Iris pigment epithelial cell (primary cell): Measurements from ENCODE around the gene CFL1.

Source experiments
- DNase-seq: peaks from one replicate; pipeline ENCODE4 v3.0.0-alpha.2; 2011; ENCODE audit warnings: low read depth

The CFL1 gene

DNA sequence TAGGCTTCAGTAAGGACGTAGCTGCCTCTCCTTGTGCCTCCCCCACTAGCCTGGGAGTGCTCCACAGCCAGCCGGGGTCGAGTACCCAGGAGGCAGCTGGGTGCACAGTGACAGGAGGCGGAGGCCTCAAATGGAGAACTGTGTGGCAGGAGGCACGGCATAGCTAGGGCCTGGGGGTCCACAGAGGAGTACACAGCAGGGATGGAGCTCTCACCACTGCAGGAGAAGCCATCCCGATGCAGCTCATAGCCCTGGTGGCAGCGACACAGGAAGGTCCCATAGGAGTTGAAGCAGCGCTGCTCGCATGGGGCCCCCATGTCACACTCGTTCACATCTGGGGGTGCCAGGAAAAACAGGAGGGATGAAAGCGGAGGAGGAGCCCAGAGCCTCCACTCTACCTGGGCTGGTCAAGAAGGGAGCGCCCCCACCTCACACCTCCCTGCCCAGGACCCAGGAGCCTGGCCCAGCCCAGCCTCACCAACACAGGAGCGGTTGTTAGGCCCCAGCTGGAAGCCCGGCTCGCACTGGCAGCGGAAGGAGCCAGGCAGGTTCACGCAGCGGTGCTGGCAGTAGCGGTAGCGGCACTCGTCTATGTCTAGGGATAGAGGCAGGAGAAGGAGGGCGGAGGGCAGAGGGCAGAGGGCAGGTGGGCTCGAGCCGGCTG is 11.8 kb upstream of the CFL1 start:
- DNase-seq = no peak

DNA sequence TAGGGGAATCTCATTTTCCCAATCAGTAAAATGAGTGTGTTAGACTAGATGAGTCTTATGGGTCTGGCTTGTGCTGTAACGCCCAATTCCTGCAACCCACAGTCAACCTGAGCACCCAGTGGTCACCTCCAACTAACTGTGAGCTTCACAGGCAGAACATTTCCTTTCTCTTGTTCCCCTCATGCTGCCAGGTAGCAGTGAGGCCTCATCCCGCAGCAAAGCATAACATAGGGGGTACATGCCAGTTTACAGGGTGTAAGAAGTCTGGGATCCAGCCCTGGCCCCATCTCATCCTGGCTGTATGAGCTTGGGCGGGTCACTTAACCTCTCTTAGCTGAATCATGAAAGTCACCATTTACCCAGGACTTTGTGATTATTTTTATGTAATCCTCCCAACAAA is 10.9 kb upstream of the CFL1 start:
- no peak for DNase-seq

DNA sequence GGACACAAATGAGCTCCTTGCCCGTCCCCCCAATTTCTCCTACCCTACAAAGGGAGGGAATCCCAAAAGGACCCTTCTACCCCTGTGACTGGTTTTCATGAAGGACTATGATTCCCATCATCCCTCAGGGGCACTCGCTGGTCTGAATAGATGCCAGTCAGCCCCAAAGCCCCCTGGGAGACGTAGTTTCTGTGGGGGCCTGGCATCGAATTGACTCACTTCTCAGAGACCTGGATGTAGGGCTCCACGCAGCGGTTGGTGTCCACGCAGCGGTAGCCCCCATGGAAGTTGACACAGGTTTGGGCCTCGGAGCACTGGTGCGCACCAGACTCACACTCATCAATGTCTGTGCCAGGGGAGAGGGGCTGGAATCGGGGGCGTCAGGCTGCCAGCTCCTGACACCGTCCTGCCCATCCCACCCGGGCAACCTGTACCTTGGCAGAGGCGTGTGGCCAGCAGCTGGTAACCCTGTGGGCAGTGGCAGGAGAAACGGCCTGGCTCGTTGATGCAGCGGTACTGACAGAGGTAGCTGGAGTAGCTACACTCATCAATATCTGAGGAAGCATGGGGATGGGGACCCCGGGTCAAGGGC is 10.2 kb upstream of the CFL1 start:
- DNase-seq = no peak

DNA sequence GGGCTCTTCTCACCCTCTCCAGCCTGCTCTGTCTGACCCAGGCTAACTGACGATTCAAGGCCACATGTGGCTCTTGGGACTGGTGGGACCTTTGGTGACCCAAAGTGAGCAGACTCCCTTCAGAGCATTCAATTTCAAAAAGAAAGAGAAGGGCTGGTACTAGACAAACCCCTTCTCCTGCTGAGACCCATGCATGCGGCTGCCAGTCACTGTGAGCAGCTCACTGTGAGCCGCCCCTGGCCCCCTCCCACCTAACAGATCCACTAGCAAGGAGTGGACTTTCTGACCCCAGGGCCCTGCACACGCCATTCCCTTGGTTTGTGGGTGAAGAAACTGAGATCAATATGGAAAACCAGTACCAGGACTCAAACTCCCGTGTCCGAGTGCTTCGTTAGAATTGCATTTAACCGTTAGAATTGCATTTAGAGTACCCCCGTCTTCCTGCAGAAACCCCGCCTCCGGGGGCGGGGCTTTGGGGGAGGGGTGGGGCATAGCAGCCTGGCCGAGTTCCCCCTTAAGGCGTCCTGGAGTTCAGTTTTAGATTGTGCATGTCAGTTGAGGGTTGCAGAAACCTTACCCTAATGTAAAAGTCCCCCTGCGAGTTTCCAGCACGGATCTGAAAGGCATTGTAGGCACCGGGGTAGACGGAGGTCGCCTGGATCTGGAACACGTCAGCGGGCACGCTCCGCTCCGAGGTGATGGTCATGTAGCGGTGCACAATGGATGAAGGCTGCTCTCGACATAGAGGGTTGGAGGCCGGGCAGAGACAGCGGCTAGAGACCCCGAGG is 9.5 kb upstream of the CFL1 start:
- no peak for DNase-seq

DNA sequence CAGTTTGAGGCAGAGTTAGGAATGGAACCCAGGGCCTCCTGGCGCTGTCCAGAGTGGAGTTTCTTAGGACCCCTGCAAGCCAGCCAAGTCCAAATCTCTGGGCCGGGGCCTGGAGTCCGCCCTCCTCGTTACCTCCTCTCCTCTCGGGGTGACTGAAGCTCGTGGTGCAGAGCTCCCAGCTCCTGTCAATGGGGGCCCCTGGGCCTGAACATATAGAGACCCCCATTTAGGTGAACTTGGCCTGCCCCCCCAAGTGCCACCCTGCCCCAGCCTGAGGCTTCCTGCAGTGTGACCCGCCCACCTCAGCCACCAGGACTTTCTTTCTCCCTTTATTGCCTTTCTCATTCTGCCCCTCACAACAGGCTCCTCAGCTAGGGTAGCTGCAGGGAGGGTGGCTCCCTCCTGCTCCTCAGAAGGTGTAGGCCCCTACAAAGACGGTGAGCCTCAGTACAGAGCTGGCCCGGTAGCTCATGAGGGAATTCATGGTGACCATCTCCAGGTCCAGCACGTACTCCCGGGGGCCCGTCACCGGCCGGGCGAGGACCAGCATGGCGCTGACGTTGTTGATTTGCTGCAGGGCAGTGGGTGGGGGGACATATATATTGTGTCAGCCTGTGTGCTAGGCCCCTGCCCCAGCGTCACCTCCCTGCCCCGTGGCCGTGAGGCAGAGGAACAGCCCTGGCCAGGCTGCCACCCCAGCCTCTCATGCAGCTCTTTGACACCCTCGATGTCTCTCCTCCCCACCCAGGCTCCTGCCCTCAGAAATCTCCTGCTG is 8.7 kb upstream of the CFL1 start:
- no peak for DNase-seq

DNA sequence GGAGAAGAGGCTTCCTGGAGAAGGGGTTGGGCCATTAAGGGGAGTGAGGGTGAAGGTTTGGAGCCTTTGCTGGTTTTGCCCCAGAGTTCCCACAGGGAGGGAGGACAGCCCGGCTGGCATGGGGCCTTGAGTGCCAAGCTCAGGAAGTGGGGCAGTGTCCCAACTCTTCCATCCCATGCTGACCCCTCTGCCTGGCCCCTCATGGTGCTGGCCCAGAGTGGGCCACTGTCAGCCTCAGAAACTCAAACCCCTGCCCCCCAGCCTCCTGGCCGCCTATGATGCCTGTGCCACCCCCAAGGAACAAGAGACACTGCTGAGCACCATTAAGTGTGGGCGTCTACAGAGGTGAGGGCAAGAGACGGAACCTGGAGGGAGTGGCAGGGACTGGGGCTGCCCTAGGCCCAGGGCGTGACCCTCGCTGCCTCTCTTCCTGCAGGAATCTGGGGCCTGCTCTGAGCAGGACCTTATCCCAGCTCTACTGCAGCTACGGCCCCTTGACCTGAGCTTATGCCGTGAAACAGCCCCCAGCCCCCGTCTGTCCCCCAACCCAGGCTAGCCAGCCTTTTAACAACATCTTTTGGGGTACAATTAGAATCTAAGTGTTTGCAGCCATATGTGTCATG is 7.7 kb upstream of the CFL1 start:
- no peak for DNase-seq

DNA sequence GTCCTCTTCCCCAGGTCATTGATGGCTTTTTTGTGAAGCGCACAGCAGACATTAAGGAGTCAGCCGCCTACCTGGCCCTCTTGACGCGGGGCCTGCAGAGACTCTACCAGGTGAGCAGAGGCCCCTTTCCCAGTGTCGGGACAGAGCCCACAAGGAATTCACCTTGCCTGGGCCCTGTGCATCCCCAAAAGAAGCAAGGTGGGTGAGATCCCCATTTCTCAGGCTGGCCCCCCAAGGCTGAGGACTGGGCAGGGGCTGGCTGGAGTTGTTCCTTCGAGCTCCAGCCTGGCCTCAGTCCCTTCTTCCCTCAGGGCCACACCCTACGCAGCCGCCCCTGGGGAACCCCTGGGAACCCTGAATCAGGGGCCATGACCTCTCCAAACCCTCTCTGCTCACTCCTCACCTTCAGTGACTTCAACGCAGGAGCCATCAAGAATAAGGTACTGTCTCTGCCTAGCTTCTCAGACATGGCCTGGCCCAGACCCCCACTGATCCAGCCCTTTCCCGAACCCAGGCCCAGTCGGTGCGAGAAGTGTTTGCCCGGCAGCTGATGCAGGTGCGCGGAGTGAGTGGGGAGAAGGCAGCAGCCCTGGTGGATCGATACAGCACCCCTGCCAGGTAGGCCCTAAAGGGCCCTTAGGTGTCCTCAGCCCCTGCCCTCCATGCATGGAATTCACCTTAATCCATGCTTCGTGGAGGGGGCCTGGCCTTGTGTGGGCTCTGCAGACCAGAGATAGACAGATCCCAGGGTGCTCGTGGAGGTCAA is 6.9 kb upstream of the CFL1 start:
- DNase-seq = no peak

DNA sequence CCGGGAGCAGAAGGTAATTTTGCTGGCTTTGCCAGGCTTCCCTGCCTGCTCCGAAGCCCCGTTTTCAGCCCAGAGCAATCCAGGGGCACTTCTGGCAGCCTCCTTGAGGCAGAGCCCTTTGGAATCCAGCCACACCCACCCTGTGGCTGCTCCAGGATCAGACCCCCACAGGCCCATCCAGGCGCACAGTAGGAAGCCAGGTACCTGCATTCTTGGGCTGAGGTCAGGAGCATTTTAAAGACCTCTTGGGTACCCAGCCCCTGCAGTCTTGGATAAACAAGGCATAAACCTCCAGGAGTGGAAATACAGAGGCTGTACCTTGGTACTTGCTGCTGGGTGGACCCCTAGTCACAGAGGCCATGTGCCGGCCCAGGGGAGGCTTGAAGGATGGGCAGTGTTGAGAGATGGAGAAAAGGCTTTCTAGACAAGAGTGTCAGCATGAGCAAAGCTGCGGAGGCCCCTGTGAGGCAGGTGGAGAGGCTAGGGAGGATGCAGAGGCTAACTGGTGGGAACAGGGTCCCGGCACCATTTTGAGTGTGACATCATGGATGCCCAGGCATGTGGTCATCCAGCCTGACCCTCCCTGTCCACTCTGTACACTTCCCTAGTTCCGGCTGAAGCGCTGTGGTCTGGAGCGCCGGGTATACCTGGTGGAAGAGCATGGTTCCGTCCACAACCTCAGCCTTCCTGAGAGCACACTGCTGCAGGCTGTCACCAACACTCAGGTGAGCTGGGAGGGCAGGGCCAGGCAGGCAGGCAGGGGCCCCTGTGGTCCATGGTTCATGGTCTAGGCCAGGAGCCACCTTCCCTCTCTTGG is 6.1 kb upstream of the CFL1 start:
- no peak for DNase-seq

DNA sequence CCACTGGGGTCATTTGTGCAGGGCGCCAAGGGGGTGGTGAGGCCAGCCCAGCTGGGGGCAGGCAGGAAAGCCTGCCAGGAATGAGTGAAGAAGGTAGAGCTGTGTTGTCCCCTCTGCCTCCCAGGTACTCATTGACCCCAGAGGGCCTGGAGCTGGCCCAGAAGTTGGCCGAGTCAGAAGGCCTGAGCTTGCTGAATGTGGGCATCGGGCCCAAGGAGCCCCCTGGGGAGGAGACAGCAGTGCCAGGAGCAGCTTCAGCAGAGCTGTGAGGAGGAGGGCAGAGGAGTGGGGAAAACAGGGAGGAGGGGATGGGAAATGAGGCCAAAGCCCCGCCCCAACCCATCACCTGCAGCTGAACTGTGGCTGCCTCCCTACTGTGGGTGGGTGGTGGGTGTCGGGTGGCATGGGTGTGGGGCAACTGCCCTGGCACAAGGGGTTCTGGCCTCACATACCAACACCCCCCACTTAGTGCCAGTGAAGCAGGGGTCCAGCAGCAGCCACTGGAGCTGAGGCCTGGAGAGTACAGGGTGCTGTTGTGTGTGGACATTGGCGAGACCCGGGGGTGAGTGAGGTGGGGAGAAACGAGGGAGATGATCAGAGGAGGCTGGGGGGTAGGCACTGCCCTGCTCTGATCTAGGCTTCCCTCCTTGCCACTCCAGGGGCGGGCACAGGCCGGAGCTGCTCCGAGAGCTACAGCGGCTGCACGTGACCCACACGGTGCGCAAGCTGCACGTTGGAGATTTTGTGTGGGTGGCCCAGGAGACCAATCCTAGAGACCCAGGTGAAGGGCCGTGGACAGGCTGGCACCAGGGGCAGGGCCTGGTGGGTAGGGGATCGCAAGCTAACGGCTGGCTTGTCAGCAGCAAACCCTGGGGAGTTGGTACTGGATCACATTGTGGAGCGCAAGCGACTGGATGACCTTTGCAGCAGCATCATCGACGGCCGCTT is 5.2 kb upstream of the CFL1 start:
- DNase-seq = no peak

DNA sequence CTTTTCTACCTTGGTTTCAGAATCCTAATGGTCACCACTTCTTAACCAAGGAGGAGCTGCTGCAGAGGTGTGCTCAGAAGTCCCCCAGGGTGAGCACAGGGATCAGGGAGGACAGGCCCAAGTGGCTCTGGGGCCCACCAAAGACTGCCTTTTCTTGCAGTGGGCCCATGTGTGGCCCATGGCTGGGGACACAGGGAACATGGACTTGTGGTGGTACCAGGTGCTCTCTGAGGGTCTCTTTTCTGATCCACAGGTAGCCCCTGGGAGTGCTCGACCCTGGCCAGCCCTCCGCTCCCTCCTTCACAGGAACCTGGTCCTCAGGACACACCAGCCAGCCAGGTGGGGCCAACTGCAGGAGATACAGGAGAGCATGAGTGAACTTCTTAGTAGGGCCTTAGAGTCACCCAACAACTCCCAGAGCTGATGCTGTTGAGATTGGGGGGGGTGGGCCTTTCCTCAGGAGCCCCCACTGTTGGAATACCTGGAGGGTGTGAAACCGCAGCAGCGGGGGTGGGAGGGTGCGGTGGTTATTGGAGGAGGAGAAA is 4.3 kb upstream of the CFL1 start:
- DNase-seq = no peak

DNA sequence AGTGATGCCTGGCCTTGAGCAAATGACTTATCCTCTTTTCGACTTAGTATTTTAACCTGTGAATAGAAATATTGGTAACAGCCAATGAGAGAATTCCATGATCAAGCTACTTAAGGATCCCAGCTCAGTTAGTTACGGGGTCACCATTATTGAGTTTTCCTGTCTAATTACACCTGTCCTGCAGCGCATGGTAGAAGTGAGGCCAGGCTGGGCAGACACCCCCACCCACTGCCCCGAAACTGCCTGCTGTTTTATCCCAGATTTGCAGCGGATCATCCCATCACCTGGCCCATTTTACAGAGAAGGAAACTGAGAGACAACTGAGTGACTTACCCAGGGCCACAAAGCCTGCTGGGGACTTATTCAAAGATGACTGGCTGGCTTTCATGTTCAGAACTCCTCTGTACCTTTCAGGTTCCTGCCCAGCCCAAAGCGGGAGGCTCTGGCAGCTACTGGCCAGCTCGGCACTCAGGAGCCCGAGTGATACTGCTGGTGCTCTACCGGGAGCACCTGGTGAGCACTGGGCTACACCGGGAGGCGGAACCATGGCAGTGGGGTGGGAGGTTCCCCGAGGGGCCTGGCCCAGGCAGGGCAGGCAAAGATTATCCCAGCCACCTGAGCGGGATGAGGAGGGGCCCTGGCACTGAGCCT is 3.7 kb upstream of the CFL1 start:
- DNase-seq = no peak

DNA sequence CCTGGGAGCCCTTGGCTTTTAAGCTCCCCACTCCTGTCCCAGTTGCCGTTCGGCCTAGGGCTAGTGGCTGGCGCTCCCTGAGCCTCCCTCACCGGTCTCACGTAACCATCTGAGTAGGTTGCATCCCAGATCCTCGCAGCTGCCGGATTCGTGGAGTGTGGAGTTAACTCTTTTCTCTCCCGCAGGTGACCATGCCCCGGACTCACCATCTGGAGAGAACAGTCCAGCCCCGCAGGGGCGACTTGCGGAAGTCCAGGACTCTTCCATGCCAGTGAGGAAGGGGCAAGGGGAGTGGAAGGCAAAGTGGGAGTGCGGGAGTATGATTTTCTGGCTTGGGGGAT is 3.2 kb upstream of the CFL1 start:
- DNase-seq = no peak

DNA sequence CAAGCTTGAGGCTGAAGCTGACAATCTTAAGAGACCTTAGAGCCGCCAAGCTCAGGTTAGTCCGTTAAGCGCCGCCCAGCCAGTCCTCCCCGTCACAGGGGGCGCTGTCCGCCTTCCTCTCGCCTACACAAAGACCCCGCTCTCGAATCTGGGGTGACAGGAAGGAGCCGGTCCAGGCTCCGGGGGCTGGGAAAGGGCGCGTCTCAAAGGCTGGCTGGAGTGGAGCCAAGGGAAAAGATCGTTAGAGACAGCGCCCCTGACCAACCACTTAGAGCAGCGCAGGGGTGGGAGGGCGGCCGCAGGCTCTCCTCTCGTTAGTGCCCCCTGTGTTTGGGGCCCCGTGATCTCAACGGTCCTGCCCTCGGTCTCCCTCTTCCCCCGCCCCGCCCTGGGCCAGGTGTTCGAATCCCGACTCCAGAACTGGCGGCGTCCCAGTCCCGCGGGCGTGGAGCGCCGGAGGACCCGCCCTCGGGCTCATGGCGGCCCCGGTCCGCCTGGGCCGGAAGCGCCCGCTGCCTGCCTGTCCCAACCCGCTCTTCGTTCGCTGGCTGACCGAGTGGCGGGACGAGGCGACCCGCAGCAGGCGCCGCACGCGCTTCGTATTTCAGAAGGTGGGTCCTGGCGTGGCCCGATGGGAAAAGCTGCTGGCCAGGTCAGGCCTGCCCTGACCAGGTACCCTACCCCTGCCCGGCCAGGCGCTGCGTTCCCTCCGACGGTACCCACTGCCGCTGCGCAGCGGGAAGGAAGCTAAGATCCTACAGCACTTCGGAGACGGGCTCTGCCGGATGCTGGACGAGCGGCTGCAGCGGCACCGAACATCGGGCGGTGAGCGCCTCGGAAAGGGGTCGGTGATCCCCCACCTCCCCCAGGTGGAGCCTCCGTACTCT is 2.5 kb upstream of the CFL1 start, which contains the start of gene MUS81:
TSS of gene MUS81 (plus strand) at position 156 of the 887 bp plus-strand sequence. CDS start at position 477, 321 bp downstream.
- peak; percentile 98 for DNase-seq

DNA sequence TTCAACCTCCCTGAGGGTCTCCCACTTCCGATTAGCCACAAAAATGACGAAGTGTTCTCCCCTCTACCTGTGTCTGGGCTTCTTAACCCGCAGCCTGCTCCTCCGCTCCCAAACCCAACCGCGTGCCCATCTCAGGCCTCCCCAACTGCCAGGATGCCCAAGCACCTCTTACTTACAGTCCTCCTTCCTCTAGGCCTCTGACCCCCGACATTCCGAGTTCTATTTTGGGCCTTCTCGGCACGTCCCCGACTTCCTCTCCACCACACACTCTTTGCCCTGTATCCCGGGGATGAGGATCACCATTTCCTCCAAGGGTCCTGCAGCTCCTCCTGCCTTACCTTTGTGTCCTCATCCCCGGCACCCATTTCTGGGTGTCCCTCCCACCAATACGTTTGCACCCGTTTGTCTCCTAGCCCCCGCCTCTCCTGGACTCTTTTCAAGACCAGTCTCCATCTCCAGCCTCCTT is 1.9 kb upstream of the CFL1 start:
- DNase-seq = no peak

DNA sequence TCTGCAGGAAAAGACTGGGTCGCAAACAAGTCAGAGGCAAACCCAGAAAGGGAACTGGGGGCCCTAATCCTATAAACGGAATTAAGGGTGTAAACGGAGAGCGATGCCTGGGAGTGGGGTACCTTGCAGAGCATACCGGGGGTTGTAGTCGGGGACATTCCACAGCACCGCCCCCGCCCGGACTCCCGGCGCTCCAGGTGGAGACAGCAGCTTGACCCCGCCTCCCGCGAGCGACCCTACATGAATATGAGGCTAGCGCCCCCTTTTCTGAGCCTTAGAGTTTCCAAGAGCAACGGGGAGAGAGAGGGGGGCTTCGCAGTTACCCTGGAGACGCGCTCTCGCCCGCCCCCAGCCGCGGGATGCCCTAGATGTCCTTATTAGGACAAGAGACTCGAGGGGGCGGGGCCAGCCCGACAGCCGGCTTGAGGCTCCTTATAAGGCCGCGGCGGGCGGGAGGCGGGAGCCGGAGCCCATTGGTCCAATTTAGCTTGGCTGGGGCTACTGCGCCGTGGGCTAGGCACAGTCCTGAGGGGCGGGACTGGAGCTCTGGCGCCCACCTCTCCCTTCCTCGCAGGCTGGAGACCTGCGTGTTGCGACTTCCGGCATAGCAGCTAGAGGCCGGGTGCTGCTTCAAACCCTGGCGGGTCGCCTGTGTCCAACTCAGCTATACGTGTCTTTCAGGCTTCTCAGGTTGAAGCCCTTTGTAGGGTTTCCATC is 1.3 kb upstream of the CFL1 start:
- peak; percentile 99 for DNase-seq

DNA sequence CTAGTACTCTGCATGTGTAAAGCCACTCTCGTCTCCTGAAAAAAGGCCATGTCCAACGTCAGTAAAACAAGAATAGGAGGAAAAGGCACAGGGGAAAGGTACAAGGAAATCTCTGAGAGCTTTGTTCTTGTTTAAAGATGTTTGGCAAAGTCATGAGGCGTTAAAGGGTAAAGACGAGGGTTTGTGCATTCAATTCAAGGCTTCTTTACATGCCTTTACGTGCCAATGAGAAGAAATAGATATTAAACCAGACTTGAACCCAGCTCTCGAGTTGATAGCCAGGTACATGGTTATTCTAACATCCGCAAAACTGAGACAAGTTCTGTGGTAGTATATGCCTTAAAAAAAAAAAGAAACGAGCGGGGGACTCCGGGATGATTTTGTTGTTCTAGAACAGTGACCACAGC is 704 bp upstream of the CFL1 start:
- no peak for DNase-seq

DNA sequence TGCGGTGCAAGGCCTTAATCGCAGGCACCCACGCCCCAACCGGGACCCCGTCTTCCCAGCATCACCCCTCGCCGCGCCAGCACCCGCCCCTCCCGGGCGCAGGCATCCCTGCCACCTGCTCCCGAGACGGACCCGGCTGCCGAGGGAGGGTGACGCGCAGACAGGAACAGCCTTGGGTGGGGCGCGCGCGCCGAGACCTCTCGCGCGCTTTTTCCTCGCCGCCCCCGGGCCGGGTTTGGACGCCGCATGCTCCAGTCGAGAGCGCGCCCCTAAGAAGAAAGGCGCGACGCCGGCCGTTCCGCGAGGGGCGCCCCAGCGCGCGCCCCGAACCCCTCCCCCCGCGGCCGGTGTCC is 504 bp downstream of the CFL1 start:
- DNase-seq = no peak
